C4-2B (cell line): ENCODE measurements around the gene ARHGDIB.

ENCODE experiments used
- CTCF ChIP-seq: fragments of 450-650 bp; conservative IDR thresholded peaks from 2 replicates; pipeline ENCODE4 v1.5.1; 2017; ENCODE audit warnings: mild to moderate bottlenecking
- ZFX ChIP-seq: fragments of 450-650 bp; IDR thresholded peaks from 2 replicates; pipeline ENCODE4 v1.6.1; 2017

- no peak for TF ChIP-seq CTCF
- TF ChIP-seq ZFX: no peak
These were observed 55.3 kb downstream of the ARHGDIB start for GRCh38 chr12:14906114-14906513.
